Effector CD8-positive, alpha-beta T cell (primary cell): ENCODE results near the gene ADAMTSL1.

Experiments
- DNase-seq: peaks from one replicate; lab custom pipeline; 2025; lab: John Stamatoyannopoulos, UW

ADAMTSL1 gene

DNA sequence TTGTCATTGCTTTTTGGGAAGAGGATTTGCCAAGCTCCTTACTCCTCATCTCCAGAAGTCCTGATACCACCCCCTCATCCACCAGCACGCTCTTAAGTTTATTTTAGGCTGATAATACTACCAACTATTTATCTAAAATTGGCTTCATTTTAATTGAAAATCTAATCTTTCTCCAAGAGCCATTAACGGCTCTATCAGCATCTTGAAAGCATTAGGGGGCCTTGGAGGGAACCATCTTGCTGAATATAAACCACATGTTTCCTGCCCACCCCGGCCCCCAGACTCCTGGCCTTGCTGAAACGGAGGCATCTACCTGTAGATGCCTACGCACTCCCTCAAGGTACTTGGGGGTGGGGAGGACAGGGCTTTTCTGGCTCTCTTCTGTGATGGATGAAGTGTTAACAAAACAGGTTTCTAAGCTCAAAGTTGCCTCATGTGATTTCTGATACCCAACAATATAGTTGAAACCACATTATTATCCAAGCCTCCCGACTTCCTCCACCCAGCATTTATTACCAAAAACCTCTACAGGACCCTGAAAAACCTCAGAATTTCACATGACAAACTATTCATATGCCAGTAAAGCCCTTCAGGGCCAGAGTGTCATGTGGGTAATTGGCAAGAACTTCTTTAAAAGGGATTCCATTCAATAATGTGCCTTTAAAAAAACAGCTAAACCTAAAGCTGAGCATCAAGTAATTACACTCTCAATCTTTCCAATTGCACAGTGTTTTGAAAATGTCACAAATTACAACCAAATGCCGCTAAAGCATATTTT is 462.3 kb downstream of the ADAMTSL1 start:
- DNase-seq, result no peak

DNA sequence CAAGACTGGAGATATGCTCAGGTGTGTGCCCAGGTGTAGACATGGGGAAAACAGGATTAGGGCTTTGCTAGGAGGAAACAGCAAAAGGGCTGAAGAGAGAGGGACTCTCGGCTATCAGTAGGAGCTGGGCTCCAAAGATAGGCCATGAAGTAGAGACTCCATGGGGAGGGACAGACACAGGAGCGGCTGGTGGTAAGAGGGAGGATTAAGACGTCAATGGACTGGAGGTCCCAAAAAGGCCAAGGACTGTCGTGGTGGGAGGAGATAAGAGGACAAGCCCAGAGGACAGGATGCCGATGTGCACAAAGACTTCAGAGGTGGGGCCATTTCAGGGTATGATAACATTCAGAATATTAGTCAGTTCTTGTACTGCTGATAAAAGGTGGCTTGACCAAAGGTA is 466.0 kb downstream of the ADAMTSL1 start:
- DNase-seq, result no peak

DNA sequence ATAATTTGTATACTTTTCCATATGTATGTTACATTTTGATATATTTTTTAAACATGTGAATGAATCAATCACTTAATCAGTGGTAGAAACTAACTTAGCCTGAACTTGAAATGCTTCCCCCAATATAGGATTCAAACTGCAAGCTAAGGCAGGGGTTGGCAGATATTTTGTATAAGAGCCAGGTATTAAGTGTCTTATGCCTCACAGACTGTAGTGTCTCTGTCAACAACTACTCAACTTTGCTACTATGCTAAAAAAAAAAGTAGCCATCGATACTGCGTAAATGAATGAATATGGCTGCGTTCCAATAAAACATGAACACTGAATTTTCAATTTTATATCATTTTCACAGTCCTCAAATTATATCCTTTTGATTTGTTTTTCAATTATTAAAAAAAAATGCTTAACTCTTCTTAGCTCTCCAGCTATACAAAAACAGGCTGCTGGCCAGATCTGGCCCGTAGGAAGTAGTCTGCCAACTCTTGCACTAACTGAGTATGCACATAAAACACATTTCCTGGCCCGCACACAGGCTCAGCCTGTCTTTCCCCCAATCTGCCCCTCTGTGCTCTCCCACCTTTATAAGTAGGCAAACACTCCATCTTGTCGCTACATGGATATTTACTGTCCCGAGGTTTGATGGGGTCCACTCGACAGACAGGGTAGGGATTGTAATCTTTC is 467.2 kb downstream of the ADAMTSL1 start:
- DNase-seq, result no peak

DNA sequence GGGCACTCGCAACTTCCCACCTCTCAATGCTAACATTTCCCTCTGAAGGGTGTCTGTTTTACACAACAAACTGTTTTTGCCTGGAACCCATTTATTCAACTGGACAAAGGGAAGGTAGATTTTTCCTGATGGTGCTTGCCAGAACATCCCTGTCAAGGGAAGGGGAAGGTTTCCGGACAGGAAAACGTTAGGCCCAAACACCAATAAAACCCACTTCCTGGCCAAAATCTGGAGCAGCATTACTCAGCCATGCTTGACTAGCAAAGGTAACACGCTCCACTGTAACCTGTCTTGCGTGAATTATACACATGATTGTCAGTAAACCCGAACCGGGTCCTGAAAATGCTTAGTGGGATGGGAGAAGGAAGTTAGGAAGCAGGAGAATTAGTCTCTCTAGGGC is 468.8 kb downstream of the ADAMTSL1 start:
- no peak for DNase-seq

DNA sequence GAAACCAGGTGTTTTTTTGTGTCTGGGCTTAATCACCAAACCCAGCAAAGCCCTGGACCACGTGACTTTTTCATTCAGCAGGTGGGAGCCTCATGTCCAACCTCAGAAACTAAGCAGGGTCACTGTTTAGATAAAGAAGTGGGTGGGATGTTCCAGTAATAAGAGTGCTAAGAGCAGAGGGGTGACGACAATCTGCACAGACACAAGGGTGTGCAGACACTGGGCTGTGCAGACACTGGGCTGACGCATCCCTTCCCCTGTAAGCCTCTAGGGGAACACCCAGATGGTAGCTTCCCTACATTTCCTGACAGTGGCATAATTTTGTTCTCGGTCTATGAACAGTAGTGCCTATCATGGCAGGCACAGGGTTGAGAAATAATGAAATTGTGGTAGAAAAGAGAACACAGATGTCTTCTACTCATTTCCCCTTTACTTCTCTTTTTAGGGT is 474.0 kb downstream of the ADAMTSL1 start:
- DNase-seq, result no peak

DNA sequence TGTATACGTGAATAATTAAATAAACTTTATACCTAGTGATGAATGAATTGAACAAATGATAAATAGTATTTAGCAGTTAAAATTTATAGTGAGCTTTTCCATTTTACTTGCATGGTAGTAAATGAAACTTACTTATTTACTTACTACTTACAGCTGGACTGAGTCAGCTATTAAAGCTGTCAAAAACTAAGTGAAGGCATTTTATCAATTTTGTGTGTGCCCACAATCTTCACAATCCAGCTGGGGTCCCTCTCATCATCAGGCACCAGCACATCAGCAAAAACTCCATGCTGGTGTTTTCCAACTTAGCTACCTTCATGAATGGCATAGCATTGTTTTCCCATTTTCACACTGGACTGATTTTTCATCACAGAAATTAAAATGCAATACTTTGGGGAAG is 478.0 kb downstream of the ADAMTSL1 start:
- DNase-seq, result no peak

DNA sequence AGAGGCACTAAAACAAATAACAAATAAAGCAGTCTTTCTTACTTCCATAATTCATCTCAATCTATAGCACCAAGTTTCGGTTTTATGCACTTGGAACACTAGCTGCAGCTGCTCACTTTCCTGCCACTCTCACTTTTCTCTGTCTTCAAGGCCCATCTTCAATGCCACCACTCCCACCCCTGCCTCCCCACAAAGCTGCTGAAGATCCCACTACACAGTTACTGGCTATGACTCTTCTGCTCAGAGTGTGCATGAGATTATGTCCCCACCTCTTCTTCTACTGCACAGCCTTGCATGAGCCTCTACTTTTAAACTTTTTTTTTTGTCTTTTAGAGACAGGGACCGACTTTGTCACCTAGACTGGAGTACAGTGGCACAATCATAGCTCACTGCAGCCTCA is 481.7 kb downstream of the ADAMTSL1 start:
- no peak for DNase-seq
